CD4-positive, alpha-beta T cell treated with Interferon gamma for 1 hour (primary cell): ENCODE measurements around the gene ASTN2.

Experiments
- DNase-seq: peaks from one replicate; pipeline ENCODE4 v3.0.0-alpha.2; 2020

Gene ASTN2

GRCh38 chr9:116387934-116388698 is 1026.7 kb downstream of the ASTN2 start:
- DNase-seq, result no peak

- no peak for DNase-seq
Observed at GRCh38 chr9:116383936-116384335, 1030.9 kb downstream of the ASTN2 start.

- no peak for DNase-seq
Observed at GRCh38 chr9:116383133-116383532, 1031.7 kb downstream of the ASTN2 start.

- no peak for DNase-seq
Observed at GRCh38 chr9:116382053-116382452, 1032.8 kb downstream of the ASTN2 start.

GRCh38 chr9:116381350-116381749 is 1033.5 kb downstream of the ASTN2 start:
- no peak for DNase-seq

GRCh38 chr9:116380496-116380995 is 1034.3 kb downstream of the ASTN2 start:
- no peak for DNase-seq

GRCh38 chr9:116379821-116380220 is 1035.0 kb downstream of the ASTN2 start:
- DNase-seq, result no peak

GRCh38 chr9:116378873-116379272 is 1036.0 kb downstream of the ASTN2 start:
- no peak for DNase-seq

GRCh38 chr9:116377179-116377798 is 1037.6 kb downstream of the ASTN2 start:
- no peak for DNase-seq
